Caco-2 (cell line): ENCODE results near the gene CENPP. TPM values are rescaled to one million over a fixed set of nuclear protein-coding genes. Genes with fewer than 3 reads are reported as not detected.

ENCODE experiments used
- BruUV-seq: library from RNA; stranded (reverse); fragments of 400-500 nt; replicated peaks from 2 replicates; lab custom pipeline; 2021; lab: Mats Ljungman, UMichigan
- CTCF ChIA-PET: fragments of 300-600 bp; sonication (Branson Sonifier 250); formaldehyde crosslinking; loops from one replicate; lab custom pipeline; 2022; ENCODE audit warnings: antibody characterized with exemption; lab: Charles Lee
- POLR2A ChIA-PET: fragments of 300-600 bp; sonication (Branson Sonifier 250); formaldehyde crosslinking; loops from one replicate; lab custom pipeline; 2022; ENCODE audit warnings: antibody characterized with exemption; lab: Charles Lee
- DNase-seq, 2 experiments: peaks; one replicate each; pipeline versions ENCODE4 v3.0.0 to v3.0.0-alpha.2; 2020 to 2022
- H3K27me3 ChIP-seq: replicated peaks from 2 replicates; pipeline ENCODE4 v1.6.0; 2011; ENCODE audit warnings: low read length; ENCODE audit not compliant: control insufficient read depth, insufficient read depth
- H3K36me3 ChIP-seq: 2 replicates; pipeline ENCODE4 v1.5.1; 2011; ENCODE audit warnings: low read length; ENCODE audit not compliant: control insufficient read depth, insufficient read depth
- H3K4me1 ChIP-seq: fragments of 250-450 bp; sonication (Bioruptor Pico); 2 replicates; pipeline ENCODE4 v1.5.1; 2020; ENCODE audit warnings: mild to moderate bottlenecking
- H3K4me3 ChIP-seq: 2 replicates; pipeline ENCODE4 v1.5.1; 2011; ENCODE audit warnings: low read depth, mild to moderate bottlenecking, control low read depth, low read length
- H3K9me3 ChIP-seq: fragments of 250-450 bp; sonication (Bioruptor Pico); 2 replicates; pipeline ENCODE4 v1.5.1; 2020; ENCODE audit warnings: mild to moderate bottlenecking, moderate library complexity
- H3K27ac Mint-ChIP-seq: one replicate; pipeline ENCODE4 v1.8.0; 2022; ENCODE audit warnings: mixed read lengths; ENCODE audit not compliant: unreplicated experiment
- H3K27me3 Mint-ChIP-seq: one replicate; pipeline ENCODE4 v1.8.0; 2022; ENCODE audit warnings: mixed read lengths; ENCODE audit not compliant: insufficient read depth, unreplicated experiment
- H3K36me3 Mint-ChIP-seq: one replicate; pipeline ENCODE4 v1.8.0; 2022; ENCODE audit warnings: mild to moderate bottlenecking, mixed read lengths; ENCODE audit not compliant: insufficient read depth, unreplicated experiment
- H3K4me1 Mint-ChIP-seq: one replicate; pipeline ENCODE4 v1.8.0; 2022; ENCODE audit warnings: low read depth, mixed read lengths; ENCODE audit not compliant: unreplicated experiment
- H3K4me3 Mint-ChIP-seq: one replicate; pipeline ENCODE4 v1.8.0; 2022; ENCODE audit warnings: mild to moderate bottlenecking, moderate library complexity, mixed read lengths; ENCODE audit not compliant: unreplicated experiment
- H3K9me3 Mint-ChIP-seq: one replicate; pipeline ENCODE4 v1.8.0; 2022; ENCODE audit warnings: mixed read lengths; ENCODE audit not compliant: unreplicated experiment
- CTCF ChIP-seq, 2 experiments: fragments of 200-600 bp in 1 of 2; IDR thresholded peaks; 1 replicate in 1 of 2; 2 replicates in 1 of 2; pipeline versions ENCODE4 v1.5.1 to v1.8.0; 2011 to 2022; ENCODE audit warnings: antibody characterized with exemption in 1 of 2, control low read depth in 1 of 2, inconsistent platforms in 1 of 2, low read depth in 1 of 2, low read length in 1 of 2, mild to moderate bottlenecking in 1 of 2, moderate library complexity in 1 of 2; ENCODE audit not compliant: insufficient read depth in 1 of 2, severe bottlenecking in 1 of 2, unreplicated experiment in 1 of 2
- intact Hi-C: fragments of 100-400 bp; cut with micrococcal nuclease; formaldehyde crosslinking; loops from one replicate; pipeline ENCODE4 v1.10.0; 2022; ENCODE audit not compliant: unreplicated experiment
- total RNA-seq: library from RNA; stranded (reverse); gene quantifications from 2 replicates; pipeline ENCODE4 v1.2.3, GENCODE V29; 2022

CENPP gene
- total RNA-seq, 1 experiment from 2014 or later: 7.6 TPM

DNA sequence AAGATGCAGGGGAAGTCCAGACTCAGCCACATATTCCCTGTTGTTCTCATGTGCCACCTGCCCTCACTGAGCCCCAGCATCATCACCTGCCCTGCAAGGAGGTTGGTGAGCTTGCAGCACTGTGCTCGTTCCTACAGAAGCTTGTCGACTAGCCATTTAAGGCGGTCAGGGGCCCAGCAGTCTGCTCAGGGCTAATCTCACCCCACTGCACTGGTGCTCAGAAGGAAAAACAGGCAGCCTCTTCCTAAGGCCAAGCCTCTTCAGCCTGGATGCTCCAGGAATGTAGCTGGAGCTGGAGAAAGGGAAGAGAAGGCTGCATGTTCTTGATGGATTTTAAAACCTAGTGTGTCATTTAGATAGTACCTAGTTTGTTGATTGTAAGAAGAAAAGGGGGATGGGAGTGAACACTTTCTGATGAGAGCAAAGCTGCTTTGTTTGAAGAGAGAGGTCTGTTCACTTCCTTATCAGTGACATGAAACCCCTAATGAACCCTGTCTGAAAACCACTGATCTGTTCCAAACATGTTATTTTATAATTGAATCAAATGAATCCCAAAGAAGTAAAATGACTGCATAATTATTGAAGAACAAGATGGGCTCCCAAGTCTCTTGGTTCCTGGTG lies 167.1 kb downstream of the CENPP start:
- Histone ChIP-seq H3K4me3 (no peak overlapping the region), H3K27me3 (no peaks in the 10 kb centered on the region), H3K4me1 (no peaks in the 10 kb centered on the region), H3K9me3 (no peaks in the 10 kb centered on the region), H3K36me3 (no peaks in the 10 kb centered on the region)
- no peak overlapping the region for H3K4me3 Mint-ChIP-seq
- H3K9me3 Mint-ChIP-seq: no peaks in the 10 kb centered on the region
- no peak for DNase-seq
- ChIA-PET CTCF (no interaction called here), POLR2A (no interaction called here)
- H3K27me3 Mint-ChIP-seq: no peaks in the 10 kb centered on the region
- H3K4me1 Mint-ChIP-seq: peaks cover 6% of the 10 kb centered on the region
- no TSS peak for BruUV-seq
- H3K36me3 Mint-ChIP-seq: no peaks in the 10 kb centered on the region
- TF ChIP-seq CTCF (IDR thresholded peaks at IDR 0.05; ENCODE audit: insufficient read depth in 1 of 2, low read depth in 1 of 2, low read length in 1 of 2, severe bottlenecking in 1 of 2, unreplicated experiment in 1 of 2): no peak
- intact Hi-C loops: no loop called here
- no peak overlapping the region for H3K27ac Mint-ChIP-seq

DNA sequence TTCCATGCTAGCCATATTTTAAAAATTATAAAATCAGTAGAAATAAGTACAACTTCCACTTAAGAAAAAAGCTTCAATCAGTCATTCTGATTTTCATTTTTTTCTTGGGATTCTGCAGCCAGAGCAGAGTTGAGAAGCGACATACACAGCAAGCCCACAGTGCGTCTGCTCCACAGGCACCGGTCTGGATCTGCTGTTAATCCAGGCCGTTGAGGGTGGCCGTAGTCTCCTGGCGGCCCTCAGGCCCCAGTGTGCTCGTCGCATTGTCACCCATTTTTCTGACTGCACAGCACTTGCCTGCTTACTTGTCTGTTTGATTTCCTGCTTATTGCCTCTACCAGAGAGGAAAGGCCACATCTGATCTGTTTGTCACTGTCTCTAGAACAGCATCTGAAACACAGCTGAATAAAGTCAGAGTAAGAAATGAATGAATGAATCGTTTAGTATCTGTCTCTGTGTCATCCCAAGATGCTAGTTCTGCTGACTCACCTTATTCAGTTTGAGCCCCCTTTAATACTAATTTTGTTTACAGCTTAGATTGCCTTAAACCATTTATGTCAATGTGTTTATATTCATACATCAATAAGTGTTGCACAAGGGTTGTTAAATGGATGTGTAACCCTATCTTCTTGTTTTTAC lies 168.1 kb downstream of the CENPP start:
- intact Hi-C loops: no loop called here
- no peaks in the 10 kb centered on the region for H3K27me3 ChIP-seq

DNA sequence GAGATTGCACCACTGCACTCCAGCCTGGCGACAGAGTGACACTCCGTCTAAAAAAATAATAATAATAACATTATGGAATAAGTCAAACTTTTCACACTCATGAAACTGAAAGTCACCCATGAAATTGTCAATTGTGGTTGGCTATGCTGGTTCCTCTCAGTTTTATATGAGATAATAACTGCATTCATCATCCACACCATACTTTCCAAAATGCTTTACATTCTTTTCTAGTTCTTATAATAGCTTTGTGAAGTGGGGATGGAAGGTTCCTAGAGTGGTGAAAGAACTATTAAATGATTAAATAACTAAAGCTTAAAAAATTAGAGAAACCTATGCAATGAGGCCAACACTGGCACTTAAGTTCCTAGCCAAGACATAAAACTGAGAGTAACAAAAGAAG lies 169.1 kb downstream of the CENPP start:
- Histone ChIP-seq H3K36me3 (no peaks in the 10 kb centered on the region), H3K4me3 (no peak overlapping the region), H3K4me1 (no peaks in the 10 kb centered on the region), H3K9me3 (no peaks in the 10 kb centered on the region), H3K27me3 (no peaks in the 10 kb centered on the region)
- TF ChIP-seq CTCF (IDR thresholded peaks at IDR 0.05; ENCODE audit: insufficient read depth in 1 of 2, low read depth in 1 of 2, low read length in 1 of 2, severe bottlenecking in 1 of 2, unreplicated experiment in 1 of 2): no peak
- BruUV-seq: no TSS peak
- no peaks in the 10 kb centered on the region for H3K9me3 Mint-ChIP-seq
- CTCF ChIA-PET: no interaction called here
- no peaks in the 10 kb centered on the region for H3K36me3 Mint-ChIP-seq
- intact Hi-C loops: no loop called here
- H3K4me3 Mint-ChIP-seq: no peak overlapping the region
- H3K4me1 Mint-ChIP-seq: peaks cover 6% of the 10 kb centered on the region
- H3K27me3 Mint-ChIP-seq: no peaks in the 10 kb centered on the region
- no peak overlapping the region for H3K27ac Mint-ChIP-seq
- DNase-seq: no peak
- POLR2A ChIA-PET: no interaction called here

More for the DNA sequence above, 168.1 kb downstream of the CENPP start:
- no peaks in the 10 kb centered on the region for H3K9me3 ChIP-seq
- DNase-seq: no peak
- peaks cover 6% of the 10 kb centered on the region for H3K4me1 Mint-ChIP-seq
- no peaks in the 10 kb centered on the region for H3K27me3 Mint-ChIP-seq
- no peaks in the 10 kb centered on the region for H3K9me3 Mint-ChIP-seq
- no peaks in the 10 kb centered on the region for H3K36me3 ChIP-seq
- no peaks in the 10 kb centered on the region for H3K4me1 ChIP-seq
- BruUV-seq: no TSS peak
- no peaks in the 10 kb centered on the region for H3K36me3 Mint-ChIP-seq
- TF ChIP-seq CTCF (IDR thresholded peaks at IDR 0.05; ENCODE audit: insufficient read depth in 1 of 2, low read depth in 1 of 2, low read length in 1 of 2, severe bottlenecking in 1 of 2, unreplicated experiment in 1 of 2): no peak
- no peak overlapping the region for H3K27ac Mint-ChIP-seq
- H3K4me3 Mint-ChIP-seq: no peak overlapping the region
- no peak overlapping the region for H3K4me3 ChIP-seq
- POLR2A ChIA-PET: no interaction called here
- CTCF ChIA-PET: no interaction called here
